Testis (tissue), 2 donors: Measurements from ENCODE around the gene GLRX3.

Experiments
- POLR2A ChIP-seq: fragments of 450-650 bp; IDR thresholded peaks from one replicate; pipeline ENCODE4 v1.6.1; 2017; ENCODE audit warnings: antibody characterized with exemption, mild to moderate bottlenecking, moderate library complexity
- TF ChIP-seq, protein P1 (sequence below), 3 experiments: fragments of 450-650 bp in 2 of 3; fragments of 200-600 bp in 1 of 3; sonication (generic) in 1 of 3; IDR thresholded peaks; one replicate each; pipeline ENCODE4 v1.5.1; 2016 to 2019; ENCODE audit warnings: antibody characterized with exemption in 3 of 3, mild to moderate bottlenecking in 2 of 3, moderate library complexity in 1 of 3

DNA sequence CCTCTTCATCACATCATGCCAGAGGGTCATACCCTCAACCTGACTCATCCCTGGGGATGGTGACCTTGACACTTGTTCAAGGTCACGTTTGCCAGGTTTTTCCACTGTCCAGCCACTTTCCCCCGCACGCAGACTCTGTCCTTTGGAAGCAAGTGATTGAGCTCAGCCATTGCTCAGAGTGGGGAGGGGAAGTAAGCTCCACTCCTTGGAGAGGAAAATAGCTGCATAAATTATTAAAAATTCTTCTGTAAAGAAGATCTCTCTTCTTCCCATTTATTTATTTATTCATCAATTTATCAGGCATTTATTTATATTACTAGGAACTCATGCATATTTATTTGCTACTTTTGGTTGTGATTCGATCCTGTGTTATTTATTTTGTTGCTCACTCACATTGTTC, 88.0 kb downstream of the GLRX3 start:
- TF ChIP-seq POLR2A, result no peak
- TF ChIP-seq, protein P1, sequence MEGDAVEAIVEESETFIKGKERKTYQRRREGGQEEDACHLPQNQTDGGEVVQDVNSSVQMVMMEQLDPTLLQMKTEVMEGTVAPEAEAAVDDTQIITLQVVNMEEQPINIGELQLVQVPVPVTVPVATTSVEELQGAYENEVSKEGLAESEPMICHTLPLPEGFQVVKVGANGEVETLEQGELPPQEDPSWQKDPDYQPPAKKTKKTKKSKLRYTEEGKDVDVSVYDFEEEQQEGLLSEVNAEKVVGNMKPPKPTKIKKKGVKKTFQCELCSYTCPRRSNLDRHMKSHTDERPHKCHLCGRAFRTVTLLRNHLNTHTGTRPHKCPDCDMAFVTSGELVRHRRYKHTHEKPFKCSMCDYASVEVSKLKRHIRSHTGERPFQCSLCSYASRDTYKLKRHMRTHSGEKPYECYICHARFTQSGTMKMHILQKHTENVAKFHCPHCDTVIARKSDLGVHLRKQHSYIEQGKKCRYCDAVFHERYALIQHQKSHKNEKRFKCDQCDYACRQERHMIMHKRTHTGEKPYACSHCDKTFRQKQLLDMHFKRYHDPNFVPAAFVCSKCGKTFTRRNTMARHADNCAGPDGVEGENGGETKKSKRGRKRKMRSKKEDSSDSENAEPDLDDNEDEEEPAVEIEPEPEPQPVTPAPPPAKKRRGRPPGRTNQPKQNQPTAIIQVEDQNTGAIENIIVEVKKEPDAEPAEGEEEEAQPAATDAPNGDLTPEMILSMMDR (IDR thresholded peaks at IDR 0.05), result no peak
